Loucy (cell line): ENCODE results near the gene SYNPR.

ENCODE experiments used
- H2AFZ ChIP-seq: fragments of 200-600 bp; sonication (generic); 2 replicates; pipeline ENCODE4 v1.6.0; 2016; ENCODE audit warnings: antibody characterized with exemption, mild to moderate bottlenecking, low read length, moderate library complexity
- H3F3A ChIP-seq: fragments of 200-600 bp; 2 replicates; pipeline ENCODE4 v1.6.0; 2016; ENCODE audit warnings: antibody characterized with exemption, low read depth, mild to moderate bottlenecking
- H3K27me3 ChIP-seq: fragments of 200-600 bp; sonication (generic); 2 replicates; pipeline ENCODE4 v1.6.1; 2014; ENCODE audit warnings: low read length, mild to moderate bottlenecking; ENCODE audit not compliant: insufficient read depth, poor library complexity, severe bottlenecking
- H3K36me3 ChIP-seq: fragments of 200-600 bp; sonication (generic); 2 replicates; pipeline ENCODE4 v1.6.1; 2016; ENCODE audit warnings: low read length; ENCODE audit not compliant: insufficient read depth
- H3K4me1 ChIP-seq: fragments of 200-600 bp; sonication (generic); 2 replicates; pipeline ENCODE4 v1.5.1; 2014; ENCODE audit warnings: low read length, mild to moderate bottlenecking; ENCODE audit not compliant: insufficient read depth, poor library complexity, severe bottlenecking
- H3K4me2 ChIP-seq: fragments of 200-600 bp; sonication (generic); 2 replicates; pipeline ENCODE4 v1.6.0; 2014; ENCODE audit warnings: antibody characterized with exemption, low read length, low read depth, mild to moderate bottlenecking; ENCODE audit not compliant: poor library complexity, severe bottlenecking
- H3K4me3 ChIP-seq: fragments of 200-600 bp; sonication (generic); 2 replicates; pipeline ENCODE4 v1.5.1; 2014; ENCODE audit warnings: low read length, mild to moderate bottlenecking, mixed read lengths; ENCODE audit not compliant: poor library complexity, severe bottlenecking
- H3K79me2 ChIP-seq: fragments of 200-600 bp; sonication (generic); 2 replicates; pipeline ENCODE4 v1.6.1; 2014; ENCODE audit warnings: low read length; ENCODE audit not compliant: insufficient read depth
- H3K9ac ChIP-seq: fragments of 200-600 bp; sonication (generic); 2 replicates; pipeline ENCODE4 v1.6.0; 2014; ENCODE audit warnings: mild to moderate bottlenecking, low read depth, low read length, moderate library complexity; ENCODE audit not compliant: poor library complexity, severe bottlenecking
- H3K9me2 ChIP-seq: fragments of 200-600 bp; sonication (generic); replicated peaks from 2 replicates; pipeline ENCODE4 v1.6.1; 2016; ENCODE audit warnings: low read depth, low read length, mixed read lengths
- H3K9me3 ChIP-seq: fragments of 200-600 bp; sonication (generic); 2 replicates; pipeline ENCODE4 v1.6.1; 2014; ENCODE audit warnings: mild to moderate bottlenecking, antibody characterized with exemption, low read length, low read depth; ENCODE audit not compliant: insufficient read depth
- H4K20me1 ChIP-seq: fragments of 200-600 bp; sonication (generic); 2 replicates; pipeline ENCODE4 v1.6.0; 2014; ENCODE audit warnings: antibody characterized with exemption, low read length, mild to moderate bottlenecking; ENCODE audit not compliant: insufficient read depth, poor library complexity, severe bottlenecking
- CTCF ChIP-seq: fragments of 200-600 bp; sonication (generic); conservative IDR thresholded peaks from 2 replicates; pipeline ENCODE4 v1.5.1; 2014; ENCODE audit warnings: mild to moderate bottlenecking, antibody characterized with exemption, low read length
- EZH2phosphoT487 ChIP-seq: fragments of 200-600 bp; IDR thresholded peaks from 2 replicates; pipeline ENCODE4 v1.6.1; 2018; ENCODE audit warnings: antibody characterized with exemption, mild to moderate bottlenecking, moderate library complexity, borderline replicate concordance

The SYNPR gene

DNA sequence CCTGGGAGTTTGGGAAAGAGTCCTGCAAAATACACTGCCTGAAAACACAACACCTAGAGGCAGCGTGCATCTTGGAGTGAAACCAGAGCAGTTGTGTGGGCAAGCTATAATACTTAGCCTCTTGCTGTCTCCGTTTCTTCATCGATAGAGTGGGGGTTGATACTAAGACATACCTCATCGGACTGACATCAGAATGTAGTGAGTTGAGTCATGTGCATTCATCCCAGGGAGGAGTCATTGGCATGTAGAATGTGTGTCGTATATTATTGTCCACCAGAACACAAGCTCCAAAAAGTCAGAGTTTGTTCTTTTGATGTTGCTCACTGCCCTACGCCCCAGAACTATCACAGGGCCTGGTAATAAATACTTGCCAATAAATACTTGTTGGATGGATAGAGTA is 378.7 kb downstream of the SYNPR start:
- no peaks in the 10 kb centered on the region for H3K27me3 ChIP-seq
- no peaks in the 10 kb centered on the region for H3K36me3 ChIP-seq
- TF ChIP-seq CTCF (no peak), EZH2phosphoT487 (no peak)
- H2AFZ ChIP-seq: no peak overlapping the region
- no peaks in the 10 kb centered on the region for H3K9me3 ChIP-seq
- H3K79me2 ChIP-seq: no peaks in the 10 kb centered on the region
- H3K4me2 ChIP-seq: no peak overlapping the region
- no peaks in the 10 kb centered on the region for H4K20me1 ChIP-seq
- no peaks in the 10 kb centered on the region for H3K9me2 ChIP-seq
- no peak overlapping the region for H3K9ac ChIP-seq
- no peaks in the 10 kb centered on the region for H3F3A ChIP-seq
- H3K4me3 ChIP-seq: no peak overlapping the region
- H3K4me1 ChIP-seq: no peaks in the 10 kb centered on the region

DNA sequence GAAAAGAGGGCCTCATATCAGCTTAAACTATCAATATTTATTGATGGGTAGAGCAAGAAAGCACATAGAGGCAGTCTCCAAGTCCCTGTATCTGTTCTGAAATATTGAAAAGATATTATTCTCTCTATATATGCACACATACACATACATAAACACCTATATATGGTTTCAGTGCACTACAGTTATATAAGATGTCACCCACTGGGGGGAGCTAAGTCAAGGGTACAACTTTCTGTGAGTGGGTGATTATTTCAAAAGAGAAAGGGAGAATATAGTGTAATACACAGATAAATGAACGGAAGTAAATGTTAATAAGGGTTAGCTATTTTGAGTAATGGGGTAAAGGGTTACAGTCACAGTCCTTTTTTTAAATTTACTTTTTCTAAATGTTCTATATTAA is 383.1 kb downstream of the SYNPR start:
- no peaks in the 10 kb centered on the region for H3K9me3 ChIP-seq
- no peaks in the 10 kb centered on the region for H3K36me3 ChIP-seq
- no peaks in the 10 kb centered on the region for H4K20me1 ChIP-seq
- H3K4me1 ChIP-seq: no peaks in the 10 kb centered on the region
- no peak overlapping the region for H3K4me2 ChIP-seq
- no peaks in the 10 kb centered on the region for H3K79me2 ChIP-seq
- H3K4me3 ChIP-seq: no peak overlapping the region
- no peaks in the 10 kb centered on the region for H3K9me2 ChIP-seq
- no peak overlapping the region for H2AFZ ChIP-seq
- H3K9ac ChIP-seq: no peak overlapping the region
- no peaks in the 10 kb centered on the region for H3F3A ChIP-seq
- TF ChIP-seq EZH2phosphoT487: no peak
- TF ChIP-seq CTCF: peak; percentile 31; the same call in 1 of the 2 replicates
- no peaks in the 10 kb centered on the region for H3K27me3 ChIP-seq

- H3K9me3 ChIP-seq: no peaks in the 10 kb centered on the region
- no peak overlapping the region for H3K4me3 ChIP-seq
- no peaks in the 10 kb centered on the region for H3K79me2 ChIP-seq
- H3K27me3 ChIP-seq: no peaks in the 10 kb centered on the region
- H3K36me3 ChIP-seq: no peaks in the 10 kb centered on the region
- H3K9ac ChIP-seq: no peak overlapping the region
- TF ChIP-seq EZH2phosphoT487: no peak
- no peak for TF ChIP-seq CTCF
- no peaks in the 10 kb centered on the region for H4K20me1 ChIP-seq
- no peaks in the 10 kb centered on the region for H3F3A ChIP-seq
- no peaks in the 10 kb centered on the region for H3K9me2 ChIP-seq
- H2AFZ ChIP-seq: no peak overlapping the region
- no peak overlapping the region for H3K4me2 ChIP-seq
- no peaks in the 10 kb centered on the region for H3K4me1 ChIP-seq
Observed at GRCh38 chr3:63662011-63662410, 383.9 kb downstream of the SYNPR start.
